NCI-H774 (cell line): ENCODE measurements around the gene ZBTB42.
A peak's percentile ranks its signal among the peaks of the same experiment; 100 is the strongest.
"Not testable (repeated sequence)": the region's sequence is repeated elsewhere in the genome, so short reads cannot be mapped to it uniquely, and the experiment has no call there.

ENCODE experiments used
- DNase-seq: peaks from one replicate; lab custom pipeline; 2025; lab: John Stamatoyannopoulos, UW

Gene ZBTB42

DNA sequence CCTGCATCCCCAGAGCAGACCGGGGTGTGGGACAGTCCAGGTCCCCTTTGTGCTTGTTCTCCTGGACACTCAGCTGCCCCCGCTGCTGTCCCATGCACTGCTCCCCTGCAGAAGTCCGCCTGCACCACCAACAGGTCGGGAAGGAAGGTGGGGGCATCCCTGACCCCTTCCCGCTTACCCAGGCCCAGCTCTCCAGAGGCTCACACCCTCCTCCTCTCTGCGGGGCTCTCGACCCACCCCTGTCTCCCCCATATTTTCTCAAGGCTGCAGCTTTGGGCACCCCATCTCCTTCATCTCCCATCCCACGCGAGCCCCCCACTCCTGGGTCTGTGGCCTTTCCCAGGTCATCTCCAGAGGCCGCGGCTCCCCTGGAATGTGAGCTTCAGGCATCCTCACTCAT lies 9.4 kb downstream of the ZBTB42 start:
- DNase-seq: no peak

DNA sequence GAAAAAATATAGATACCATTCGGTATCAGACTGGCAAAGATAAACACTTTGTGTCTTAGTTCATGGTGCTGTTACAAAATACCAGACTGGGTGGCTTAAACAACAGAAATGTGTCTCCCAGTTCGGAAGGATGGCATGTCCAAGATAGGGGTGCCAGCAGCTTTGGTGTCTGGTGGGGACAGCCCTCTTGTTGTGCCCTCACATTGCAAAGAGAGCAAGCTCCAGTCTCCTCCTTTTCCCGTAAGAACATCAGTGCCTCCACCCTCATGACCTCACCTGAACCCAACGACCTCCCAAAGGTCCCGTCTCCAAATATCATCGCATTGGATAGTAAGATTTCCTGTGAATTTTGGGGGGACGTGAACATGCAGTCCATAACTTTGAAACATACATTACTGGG lies 12.4 kb downstream of the ZBTB42 start:
- DNase-seq: no peak

DNA sequence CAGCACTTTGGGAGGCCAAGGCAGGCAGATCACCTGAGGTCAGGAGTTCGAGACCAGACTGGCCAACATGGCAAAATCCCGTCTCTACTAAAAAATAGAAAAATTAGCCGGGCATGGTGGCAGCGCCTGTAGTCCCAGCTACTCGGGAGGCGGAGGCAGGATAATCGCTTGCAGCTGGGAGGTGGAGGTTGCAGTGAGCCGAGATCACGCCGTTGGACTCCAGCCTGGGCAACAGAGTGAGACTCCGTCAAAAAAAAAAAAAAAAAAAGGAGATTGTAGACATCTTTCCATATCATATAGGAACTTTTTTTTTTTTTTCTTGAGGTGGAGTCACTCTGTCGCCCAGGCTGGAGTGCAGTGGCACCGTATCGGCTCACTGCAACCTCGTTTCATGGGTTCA lies 13.8 kb downstream of the ZBTB42 start:
- DNase-seq: not testable (repeated sequence)

DNA sequence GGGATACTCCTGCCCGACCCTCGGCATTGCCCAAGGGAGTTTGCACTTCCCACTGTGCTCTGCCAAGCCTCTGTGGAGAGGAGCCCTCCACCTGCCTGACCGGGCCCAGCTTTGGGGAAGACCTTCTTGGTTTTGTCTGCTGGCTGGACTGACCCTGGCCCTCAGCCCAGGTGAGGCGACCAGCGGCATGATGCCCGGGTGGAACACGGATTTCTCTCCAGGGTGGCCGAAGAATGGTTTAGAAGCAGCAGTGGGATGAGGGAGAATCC lies 15.6 kb downstream of the ZBTB42 start:
- DNase-seq: no peak

DNA sequence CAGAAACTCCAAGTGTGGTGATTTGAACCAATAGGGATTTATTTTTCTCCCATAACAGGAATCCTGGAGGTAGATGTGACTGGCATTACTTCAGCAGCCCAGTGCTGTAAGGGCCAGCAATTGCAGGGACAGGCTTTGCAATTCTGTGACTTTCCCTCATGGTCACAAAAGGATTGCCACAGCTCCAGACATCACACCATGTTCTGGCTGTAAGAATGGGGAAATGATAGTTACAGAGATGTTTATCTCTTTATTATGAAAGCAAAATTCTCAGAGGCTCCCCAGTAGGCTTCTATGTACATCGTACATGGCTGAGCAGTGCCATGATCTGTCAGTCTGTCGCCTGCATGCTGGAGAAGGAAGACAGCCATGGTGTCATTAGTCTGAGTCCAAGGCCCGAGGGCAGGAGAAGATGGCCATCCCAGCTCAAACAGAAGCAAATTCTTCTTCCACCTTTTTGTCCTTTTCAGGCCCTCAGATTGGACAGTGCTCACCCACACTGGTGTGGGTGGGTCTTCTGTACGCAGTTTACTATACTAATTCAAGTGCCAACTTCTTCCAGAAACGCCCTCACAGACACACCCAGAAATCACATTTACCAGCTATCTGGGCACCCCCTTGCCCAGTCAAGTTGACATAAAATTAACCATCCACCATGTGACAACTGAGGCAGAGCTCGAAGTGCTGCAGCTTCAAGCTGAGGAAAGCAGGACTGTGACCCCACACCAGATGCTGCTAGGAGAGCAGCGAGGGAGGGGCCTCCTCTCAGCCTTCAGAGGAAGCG lies 17.2 kb downstream of the ZBTB42 start:
- no peak for DNase-seq

DNA sequence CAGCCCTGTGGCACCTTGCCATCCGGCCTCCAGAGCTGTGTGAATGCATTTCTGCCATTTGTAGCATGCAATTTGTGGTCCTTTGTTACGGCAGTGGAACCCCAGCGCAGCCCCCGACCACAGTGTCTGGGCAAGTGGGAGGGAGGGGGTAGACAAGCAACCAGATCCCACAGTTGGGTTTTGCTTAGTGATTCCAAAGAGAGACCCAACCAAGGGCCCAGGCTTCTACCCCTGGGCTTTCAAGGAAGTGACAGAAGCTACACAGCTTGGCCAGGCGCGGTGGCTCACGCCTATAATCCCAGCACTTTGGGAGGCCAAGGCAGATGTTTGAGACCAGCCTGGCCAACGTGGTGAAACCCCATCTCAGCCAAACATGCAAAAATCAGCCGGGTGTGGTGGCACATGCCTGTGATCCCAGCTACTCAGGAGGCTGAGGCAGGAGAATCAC lies 17.8 kb downstream of the ZBTB42 start:
- no peak for DNase-seq

- DNase-seq: no peak
Observed at GRCh38 chr14:104819361-104819781, 18.5 kb downstream of the ZBTB42 start.

DNA sequence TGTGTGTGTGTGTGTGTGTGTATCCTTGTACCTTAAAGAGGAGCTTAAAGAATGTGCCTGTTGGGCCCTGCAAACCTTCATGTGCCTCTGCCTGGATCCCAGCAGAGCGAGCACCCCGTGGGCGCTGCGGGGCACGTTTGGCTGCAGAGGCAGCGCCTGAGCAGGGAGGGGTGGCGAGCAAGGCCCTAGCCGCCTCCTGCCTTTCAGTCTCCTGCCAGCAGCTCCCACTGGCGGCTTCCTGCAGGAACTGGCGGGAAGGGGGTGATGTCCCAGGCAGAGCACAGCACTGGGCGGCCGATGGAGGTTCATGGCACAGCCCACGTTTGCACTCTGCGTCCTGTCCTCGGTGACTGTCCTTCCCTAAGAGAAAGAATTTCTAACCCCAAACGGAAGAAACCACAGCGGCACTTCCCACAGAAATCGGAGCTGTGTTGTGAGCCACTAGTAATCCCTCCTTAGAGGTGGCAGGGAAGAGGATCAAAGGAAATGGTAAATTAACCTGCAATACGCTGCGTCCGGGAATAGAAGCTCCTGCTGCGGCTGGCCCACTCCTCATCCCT lies 19.8 kb downstream of the ZBTB42 start:
- no peak for DNase-seq

- no peak for DNase-seq
Observed at GRCh38 chr14:104821229-104821945, 20.5 kb downstream of the ZBTB42 start.

- no peak for DNase-seq
Observed at GRCh38 chr14:104821971-104822608, 21.2 kb downstream of the ZBTB42 start.

GRCh38 chr14:104822821-104823615 lies 22.1 kb downstream of the ZBTB42 start:
- no peak for DNase-seq

GRCh38 chr14:104824353-104824997 lies 23.6 kb downstream of the ZBTB42 start:
- DNase-seq: no peak

DNA sequence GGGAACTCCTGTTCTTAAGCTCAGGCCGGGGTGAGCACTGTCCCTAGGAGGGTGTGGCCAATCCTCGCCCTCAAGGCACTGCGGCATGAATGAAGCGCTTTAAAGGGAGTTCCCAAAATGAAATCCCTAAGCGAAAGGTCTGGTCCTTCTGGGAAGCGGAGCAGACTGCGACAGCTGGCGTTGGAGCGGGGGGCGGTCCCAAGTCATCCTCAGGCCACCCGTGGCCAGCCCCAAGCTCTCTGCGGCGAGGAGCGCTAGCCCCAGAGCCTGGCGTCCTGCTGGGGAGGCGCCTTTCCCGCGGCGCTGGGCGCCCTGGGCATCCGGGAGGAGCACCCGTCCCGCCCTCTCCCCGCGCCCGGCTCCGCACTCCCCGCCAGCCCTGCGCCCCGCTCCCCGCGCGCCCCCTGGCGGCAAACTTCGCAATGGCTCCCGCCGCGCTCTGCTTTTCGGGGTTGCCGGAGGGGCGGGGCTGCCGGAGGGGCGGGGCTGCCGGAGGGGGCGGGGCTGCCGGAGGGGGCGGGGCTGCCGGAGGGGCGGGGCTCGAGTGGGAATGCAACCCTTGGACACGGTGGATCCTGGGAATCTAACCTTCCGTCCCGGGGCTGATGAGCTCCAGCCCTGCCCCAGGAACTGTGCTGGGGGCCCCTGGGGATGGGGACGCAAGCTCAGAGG lies 25.4 kb downstream of the ZBTB42 start:
- peak; percentile 76 for DNase-seq

DNA sequence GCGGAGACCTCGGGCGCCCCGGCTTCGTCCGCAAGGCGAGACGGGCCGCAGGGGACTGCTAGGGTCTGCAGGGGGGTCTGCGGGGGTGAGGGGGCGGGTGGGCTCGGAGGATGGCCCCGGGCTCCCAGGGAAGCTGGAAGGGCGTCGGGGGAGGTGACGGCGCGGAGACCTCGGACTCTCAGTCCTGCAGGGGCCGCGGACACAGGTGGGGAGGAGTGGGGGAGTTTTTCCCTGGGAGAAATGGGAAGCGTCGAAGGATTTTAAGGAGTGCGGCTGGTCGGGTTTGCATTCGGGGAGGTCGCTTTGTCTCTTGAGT lies 25.9 kb downstream of the ZBTB42 start:
- no peak for DNase-seq

DNA sequence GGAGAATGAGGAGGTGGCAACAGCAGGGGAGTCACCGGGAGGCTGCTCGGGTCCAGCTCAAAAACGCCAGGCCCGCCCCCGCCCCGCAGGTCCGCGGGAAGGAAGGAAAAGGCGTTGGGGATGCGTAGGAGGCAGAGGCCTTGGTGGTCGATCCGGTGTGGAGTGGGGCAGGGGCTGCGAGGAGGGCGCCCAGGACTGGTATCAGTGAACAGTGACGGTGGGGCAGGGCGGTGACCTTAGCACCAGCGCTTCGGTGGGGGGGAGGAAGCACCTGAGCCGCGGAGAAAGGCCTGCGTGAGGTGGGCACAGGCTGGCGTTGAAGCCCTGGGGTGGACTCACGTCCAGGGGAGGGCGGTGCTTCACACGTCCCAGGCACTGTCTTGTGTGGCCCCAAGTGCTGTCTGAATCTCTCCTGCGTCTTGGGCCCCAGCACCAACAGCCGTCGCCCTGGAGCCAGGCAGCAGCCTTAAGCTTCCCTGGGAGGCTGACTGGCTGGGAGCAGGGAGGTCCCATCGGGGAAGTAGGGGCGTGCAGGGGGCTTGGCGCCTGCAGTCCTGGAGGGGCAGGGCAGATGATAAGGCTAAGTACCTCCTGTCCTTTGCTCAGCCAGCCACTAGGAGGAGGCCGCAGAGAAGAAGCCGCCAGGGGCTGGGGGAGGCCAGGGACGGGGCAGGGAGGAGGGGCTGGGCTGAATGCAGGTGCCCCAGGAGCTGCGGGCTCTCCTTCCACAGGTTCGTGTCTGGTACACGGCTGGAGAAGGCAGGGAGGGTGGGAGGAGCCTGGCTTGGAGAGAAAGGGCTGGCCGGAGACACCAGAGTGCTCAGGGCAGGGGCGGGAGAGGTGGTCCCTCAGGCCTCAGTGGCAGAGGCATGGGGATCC lies 26.5 kb downstream of the ZBTB42 start:
- DNase-seq: peak; percentile 2

GRCh38 chr14:104830781-104831180 lies 29.9 kb downstream of the ZBTB42 start:
- DNase-seq: no peak

DNA sequence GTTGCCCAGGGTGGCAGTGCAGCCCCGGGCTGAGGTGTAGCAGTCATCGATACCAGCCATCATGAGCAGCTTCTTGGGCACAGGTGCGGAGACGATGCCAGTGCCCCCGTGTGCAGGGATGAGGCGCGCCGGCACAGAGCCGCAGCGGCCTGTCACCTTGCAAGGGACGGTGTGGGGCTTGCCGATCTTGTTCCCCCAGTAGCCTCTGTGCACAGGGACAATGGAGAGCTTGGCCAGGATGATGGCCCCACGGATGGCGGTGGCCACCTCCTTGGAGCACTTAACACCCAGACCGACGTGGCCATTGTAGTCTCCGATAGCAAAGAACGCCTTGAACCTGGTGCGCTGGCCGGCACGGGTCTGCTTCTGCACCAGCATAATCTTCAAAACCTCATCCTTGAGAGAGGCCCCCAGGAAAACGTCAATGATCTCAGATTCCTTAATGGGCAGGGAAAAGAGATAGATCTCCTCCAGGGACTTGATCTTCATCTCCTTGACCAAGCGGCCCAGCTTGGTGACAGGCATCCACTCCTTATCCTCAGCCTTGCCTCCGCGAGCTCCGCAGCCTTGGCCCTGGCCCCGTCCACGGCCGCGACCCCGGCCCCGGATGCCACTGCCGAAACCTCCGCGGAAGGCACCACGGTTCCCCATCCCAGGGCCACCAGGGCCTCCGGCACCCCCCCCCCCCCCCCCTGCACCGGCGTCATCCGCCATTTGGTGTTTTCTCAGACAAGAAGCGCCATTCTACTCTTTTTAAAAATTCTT lies 35.5 kb downstream of the ZBTB42 start:
- not testable (repeated sequence) for DNase-seq

DNA sequence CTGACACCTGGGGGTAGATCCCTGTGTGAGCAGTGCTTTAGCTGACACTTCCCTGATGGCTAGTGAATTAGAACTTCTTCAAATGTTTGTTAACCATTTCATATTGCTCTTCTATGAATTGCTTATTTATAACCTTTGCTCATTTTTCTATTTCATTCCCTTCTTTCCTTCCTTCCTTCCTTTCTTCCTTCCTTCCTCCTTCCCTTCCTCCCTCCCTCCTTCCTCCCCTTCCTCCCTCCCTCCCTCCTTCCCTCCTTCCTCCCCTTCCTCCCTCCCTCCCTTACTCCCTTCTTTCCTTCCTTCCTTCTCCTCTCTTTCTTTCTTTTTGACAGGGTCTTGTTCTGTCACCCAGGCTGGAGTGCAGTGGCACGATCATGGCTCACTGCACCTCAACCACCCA lies 40.8 kb downstream of the ZBTB42 start:
- no peak for DNase-seq

DNA sequence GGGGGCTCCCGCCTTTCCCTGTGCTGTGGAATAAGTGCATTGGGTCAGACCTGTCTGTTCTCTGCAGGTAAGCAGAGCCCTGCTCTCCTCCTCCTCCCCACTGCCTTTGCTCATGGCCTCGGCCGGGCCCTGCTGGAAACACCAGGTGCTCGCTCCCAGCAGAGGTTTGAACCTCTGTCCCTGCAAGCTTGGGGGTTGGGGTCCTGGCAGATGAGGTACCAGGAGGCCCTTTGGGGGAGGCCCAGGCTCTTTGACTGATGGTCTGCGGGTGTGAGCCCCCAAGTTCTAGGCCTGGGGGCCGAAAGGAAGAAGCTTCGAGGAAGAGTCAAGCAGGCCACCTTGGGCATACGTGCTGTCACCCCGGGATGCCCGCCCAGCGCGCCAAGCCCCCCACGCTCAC lies 42.1 kb downstream of the ZBTB42 start:
- no peak for DNase-seq
